Measurements from ENCODE around the gene SLC4A5.
"Not testable (repeated sequence)": the region's sequence is repeated elsewhere in the genome, so short reads cannot be mapped to it uniquely, and the experiment has no call there.

SLC4A5 gene

GRCh38 chr2:74366036-74366435 is 22.8 kb upstream of the SLC4A5 start:
- no peak for DNase-seq

GRCh38 chr2:74364533-74365505 is 21.6 kb upstream of the SLC4A5 start:
- DNase-seq: no peak

DNA sequence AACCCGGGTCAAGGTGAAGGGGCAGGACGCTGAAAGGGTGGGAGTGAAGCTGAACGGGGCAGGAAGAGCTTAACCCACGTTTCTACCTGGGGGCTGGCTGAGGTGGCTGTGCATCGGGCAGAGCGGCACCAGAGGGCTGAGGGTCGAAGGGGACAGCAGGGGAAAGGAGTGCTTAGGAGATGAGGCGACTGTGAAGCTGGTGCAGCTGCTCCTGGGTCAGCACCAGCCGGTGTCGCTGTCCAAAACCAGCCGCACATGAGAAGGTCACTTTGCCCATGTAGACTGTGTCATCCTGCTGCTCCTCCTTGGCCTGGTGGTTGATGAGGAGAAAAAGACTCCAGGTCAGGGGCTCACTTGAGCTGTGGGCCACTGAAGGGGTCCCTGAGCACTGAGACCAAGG is 18.1 kb upstream of the SLC4A5 start:
- DNase-seq: no peak

DNA sequence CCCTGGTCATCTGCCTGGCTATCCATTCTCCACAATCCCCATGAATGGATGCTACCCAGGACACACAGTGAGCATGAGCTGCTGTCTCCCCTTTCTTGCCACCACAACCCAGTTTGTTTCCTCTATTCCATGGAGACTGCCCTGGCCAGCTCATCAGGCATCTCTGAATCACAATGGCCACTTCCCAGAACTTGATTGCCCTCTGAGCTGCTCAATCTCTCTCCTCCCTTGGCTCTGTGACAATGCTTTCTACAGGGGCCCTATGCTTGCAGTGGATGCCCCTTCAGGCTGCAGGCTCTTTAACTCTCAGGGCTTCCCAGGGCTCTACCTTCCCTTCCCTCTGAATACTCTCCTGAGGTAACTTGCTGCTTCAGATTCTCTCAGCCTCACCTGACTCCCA is 14.4 kb upstream of the SLC4A5 start:
- no peak for DNase-seq

DNA sequence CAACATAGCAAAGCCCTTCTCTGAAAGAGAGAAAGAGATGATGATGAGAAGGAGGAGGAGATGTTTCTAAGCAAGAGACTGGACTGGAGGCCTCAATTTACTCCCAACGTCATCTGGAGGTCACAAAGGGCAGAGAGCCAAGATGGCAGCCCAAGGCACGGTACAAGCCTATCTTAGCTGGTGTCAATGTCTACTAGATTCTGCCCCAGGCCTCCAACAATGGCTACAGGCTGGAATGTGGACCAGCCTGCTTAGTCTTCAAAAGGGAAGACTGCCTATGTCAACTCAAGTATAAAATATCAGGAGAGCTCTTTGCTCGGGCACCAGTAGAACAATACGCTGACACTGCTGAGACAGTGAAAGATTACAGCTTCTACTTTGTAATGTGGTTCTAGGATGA is 6.7 kb upstream of the SLC4A5 start:
- DNase-seq: no peak

DNA sequence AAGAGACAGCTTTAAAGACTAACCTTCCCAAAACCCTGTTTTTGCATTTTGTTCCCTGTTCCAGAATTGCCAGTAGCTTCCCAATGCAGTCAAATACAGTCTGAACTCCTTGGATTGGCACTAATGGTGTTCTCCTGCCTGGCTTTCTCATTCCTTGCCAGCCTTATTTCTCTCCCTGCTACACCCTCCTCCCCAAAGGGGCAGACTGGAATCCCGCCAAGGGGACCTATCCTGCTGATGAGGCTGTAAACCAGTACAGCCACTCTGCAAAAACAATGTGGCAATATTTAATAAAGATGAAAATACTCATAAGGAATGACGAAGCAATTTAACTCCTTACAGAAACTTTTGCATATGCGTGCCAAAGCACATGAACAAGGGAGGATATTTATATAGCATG is 4.5 kb upstream of the SLC4A5 start:
- DNase-seq: no peak

GRCh38 chr2:74347303-74347702 is 4.1 kb upstream of the SLC4A5 start:
- no peak for DNase-seq

GRCh38 chr2:74345272-74345943 is 2.2 kb upstream of the SLC4A5 start:
- no peak for DNase-seq

DNA sequence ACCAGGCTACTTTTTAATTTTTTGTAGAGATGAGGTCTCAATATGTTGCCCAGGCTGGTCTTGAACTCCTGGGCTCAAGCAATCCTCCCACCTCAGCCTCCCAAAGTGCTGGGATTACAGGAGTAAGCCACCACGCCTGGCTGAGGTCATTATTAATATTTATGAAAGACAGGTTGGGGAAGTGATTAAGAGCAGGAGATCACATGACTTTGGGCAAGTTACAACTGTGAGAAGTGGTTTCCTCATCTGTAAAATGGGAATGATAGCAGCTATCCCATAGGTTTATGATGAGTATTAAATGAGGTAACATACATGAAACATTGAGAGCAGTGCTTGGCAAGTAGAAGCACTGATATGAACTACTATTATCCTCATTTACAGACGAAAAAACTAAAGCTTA is 7.0 kb downstream of the SLC4A5 start:
- DNase-seq: not testable (repeated sequence)

DNA sequence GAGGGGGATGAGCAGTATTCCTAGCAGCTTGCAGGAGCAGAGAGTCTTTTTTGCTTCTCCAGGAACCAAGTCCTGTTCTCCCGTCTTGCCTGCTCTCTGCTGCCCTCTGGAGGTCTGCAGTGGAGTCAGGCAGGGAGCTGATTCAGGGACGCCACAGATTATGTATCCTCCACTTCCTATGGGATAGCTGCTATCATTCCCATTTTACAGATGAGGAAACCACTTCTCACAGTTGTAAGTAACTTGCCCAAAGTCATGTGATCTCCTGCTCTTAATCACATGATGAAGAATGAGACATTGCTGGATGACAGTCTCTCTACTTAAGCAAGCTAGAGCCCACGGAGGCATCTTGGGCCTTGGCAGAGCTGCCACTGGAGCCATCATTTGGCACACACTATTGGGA is 8.3 kb downstream of the SLC4A5 start:
- peak; percentile 67 to 82 for DNase-seq

DNA sequence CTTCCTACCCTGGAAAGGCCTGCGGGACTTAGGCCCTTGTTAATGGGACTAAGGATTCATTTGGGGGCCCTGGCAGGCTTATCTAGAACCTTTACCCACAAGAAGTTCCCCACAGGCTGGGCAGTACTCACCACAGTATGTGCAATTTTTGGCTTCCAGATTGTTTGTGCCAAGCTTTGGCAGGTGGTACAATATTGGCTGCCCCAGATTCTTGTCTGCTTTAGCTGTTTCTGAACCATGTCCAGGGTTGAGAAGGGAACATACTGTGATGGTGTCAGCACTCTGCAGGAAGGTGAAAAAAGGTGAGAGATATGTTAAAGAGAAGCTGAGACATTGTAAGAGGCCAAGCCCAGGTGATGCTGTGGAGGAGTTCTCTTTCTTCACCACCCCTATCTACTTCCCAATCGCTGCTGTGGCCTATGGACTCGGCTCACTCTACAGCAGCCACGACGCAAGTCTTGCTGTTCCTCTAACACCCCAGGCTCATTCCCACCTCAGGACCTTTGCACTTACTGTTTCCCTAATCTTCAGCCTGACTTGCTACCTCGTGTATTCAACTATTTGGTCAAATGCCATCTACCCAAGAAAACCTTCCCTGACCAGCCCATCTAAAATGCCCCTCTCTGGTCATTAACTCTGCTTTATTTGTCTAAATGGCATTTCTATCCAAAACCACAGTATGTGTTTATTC is 9.2 kb downstream of the SLC4A5 start:
- DNase-seq: no peak

DNA sequence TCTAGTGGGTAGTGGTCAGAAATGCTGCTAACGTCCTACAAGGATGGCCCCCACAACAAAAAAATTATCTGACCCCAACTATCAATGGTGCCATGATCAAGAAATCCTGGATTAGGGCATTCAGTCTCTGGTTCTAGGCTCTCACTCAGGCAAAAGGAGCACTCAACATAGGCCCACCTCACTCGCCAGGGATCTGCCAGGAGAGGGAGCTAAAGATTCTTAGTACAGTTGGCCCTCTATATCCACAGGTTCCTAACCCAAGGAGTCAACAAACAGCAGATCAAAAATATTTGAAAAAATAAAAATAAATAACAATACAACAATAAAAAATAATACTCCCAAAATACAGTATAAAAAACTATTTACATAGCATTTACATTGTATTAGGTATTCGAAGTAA is 10.0 kb downstream of the SLC4A5 start:
- DNase-seq: no peak

DNA sequence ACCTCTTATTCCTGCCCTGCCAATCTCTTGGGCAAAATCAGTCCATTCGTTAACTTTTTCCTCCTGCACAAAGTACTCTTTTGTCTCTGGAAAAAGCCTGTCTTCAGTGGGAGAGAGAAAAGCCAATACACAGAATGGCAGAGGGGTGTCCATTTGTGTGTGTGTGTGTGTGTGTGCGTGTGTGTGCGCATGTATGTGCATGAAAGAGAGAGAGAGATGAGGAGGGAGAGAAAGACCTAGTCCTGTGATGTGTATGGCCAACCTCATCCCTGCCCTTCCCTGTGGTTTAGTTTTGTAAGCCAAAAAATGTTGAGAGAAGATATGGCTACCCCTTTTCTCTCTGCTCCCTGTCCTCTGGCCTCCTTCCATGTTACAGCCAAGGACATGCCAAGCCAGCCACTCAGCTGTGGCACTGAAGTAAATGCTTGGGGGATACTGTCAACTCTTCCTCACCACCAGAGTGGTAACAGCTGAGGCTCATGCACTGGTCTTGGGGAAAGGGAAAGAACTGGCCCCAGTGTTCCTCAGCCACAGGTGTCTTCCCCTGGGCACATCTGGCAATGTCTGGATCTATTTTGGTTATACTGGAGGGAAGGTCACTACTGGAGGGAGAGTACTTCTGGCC is 10.6 kb downstream of the SLC4A5 start:
- no peak for DNase-seq

DNA sequence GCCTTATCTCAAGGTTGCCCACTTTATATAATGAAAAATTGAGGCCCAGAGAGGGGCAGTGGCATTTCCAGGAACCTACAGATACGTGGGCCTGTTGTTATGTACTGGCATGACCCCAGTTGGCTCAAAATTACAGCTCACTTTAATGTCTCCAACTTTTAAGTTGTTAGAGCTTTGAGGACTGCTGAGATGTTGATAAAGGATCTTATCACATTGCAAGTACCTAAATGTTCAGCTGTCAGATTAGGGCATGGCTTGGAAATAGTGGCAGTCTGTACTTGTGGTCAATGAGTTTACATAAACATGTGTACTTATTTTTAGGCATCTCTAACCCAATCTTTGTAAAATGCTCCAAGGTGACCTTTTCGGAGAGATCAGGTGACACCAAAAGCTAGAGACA is 14.6 kb downstream of the SLC4A5 start:
- no peak for DNase-seq

DNA sequence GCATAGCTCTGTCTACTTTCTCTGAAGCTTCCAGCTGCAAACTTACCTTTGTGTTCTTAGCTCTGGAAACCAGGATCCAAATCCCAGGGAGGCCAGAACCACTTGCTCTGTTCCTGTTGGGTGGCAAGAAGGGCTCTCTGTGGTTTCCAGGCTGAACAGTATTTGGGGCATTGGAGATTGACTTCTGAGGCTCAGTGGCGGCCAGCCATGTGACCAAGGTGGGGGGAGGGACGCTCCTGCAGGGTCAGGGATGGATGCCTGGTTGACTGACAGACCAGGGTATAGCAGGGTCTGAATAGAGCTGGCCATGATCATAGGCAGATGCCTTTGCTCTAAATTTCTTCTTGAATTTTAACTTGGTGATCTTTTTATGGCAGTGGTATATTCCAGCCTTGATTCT is 15.1 kb downstream of the SLC4A5 start:
- DNase-seq: no peak

DNA sequence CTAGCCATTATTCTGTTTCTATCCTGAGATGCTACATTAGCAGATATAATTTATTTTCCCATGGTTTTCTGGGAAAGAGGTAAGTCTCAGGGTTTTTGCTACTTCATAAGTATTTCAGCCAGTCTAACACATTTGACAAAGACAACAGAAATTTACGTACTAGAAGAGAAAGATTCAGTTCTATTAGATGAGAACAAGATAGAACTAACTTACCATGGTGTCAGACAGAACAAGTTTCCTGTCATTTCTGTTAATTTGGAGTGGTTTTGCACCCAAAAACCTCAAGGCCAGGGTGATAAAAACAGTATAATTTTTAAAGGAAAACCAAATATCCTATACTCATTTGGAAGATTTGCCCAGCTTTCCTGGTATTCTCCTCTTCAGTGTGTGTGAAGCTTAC is 15.6 kb downstream of the SLC4A5 start:
- DNase-seq: no peak

GRCh38 chr2:74327199-74327598 is 16.0 kb downstream of the SLC4A5 start:
- no peak for DNase-seq

DNA sequence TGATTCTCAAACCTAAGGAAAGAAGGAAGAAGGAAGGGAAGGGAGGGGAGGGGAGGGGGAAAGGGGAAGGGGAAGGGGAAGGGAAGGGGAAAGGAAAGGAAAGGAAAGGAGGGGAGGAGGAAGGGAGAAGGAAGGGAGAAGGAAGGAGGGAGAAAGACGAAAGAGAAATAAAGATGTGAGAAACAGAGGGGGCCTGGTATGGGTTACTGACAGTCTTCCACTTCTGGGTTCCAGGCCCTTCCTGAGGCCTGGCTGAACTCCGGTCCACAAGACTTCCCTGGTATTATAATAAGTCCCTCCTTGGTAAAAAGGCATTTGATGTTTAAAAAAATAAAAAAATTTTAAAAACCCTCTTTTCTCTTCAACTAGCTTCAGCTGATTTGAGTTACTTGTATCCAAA is 17.4 kb downstream of the SLC4A5 start:
- no peak for DNase-seq

DNA sequence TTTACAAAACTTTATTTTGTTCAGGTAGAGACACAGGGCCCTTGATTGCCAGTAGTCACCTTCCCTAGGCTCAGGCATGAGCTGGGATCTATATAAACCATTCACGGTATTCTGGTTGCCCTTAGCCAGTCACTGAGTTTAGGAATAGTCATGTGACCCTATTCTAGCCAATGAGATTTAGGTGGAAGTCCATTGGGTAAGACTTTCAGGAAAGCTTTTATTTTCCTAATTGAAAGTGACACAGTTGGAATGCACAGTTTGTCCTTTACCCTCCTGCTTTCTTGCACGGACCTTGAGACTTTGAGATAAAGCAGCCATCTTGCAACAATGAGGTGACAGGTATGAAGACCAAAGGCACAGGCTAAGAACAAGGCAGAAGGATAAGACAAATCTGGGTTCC is 21.5 kb downstream of the SLC4A5 start:
- DNase-seq: no peak

GRCh38 chr2:74317701-74318100 is 25.5 kb downstream of the SLC4A5 start:
- no peak for DNase-seq

GRCh38 chr2:74316627-74317295 is 26.5 kb downstream of the SLC4A5 start:
- no peak for DNase-seq

- no peak for DNase-seq
Measured at GRCh38 chr2:74314107-74314506, 29.1 kb downstream of the SLC4A5 start.

DNA sequence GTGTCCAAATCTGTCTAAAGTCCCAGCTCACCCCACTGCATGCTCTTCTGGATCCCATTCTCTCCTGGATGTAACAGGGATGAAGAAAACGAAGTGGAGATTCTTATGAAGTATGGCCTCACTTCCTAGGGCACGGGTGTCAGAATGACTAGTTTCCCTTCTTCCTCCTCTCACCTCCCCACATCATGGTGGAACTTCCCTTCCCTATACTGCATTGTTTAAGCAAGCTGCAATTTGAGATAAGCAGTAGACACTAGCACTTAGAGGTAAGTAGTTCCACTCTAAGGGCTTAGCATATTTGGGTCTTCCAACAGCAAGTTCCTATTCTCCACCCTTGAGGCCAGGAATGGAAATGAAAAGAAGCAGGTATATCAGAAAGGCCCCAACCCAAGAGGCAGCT is 29.7 kb downstream of the SLC4A5 start:
- no peak for DNase-seq

Data from activated CD4-positive, alpha-beta T cell treated with anti-CD3 and anti-CD28 coated beads for 4 hours (primary cell).